Panc1 (cell line): Measurements from ENCODE around the gene NDE1. TPM values are rescaled to one million over a fixed set of nuclear protein-coding genes. Genes with fewer than 3 reads are reported as not detected.

Experiments used
- ATAC-seq: fragments of 200-7000 bp; cut with Tn5 transposase; 2 replicates; pipeline ENCODE4 v1.9.1; 2020; ENCODE audit warnings: mild to moderate bottlenecking, moderate library complexity
- BruUV-seq: library from RNA; stranded (reverse); fragments of 400-500 nt; replicated peaks from 2 replicates; lab custom pipeline; 2021; lab: Mats Ljungman, UMichigan
- CTCF ChIA-PET: fragments of 300-600 bp; sonication (Branson Sonifier 250); formaldehyde crosslinking; loops from one replicate; lab custom pipeline; 2022; ENCODE audit warnings: antibody characterized with exemption; lab: Charles Lee
- POLR2A ChIA-PET: fragments of 300-600 bp; sonication (Branson Sonifier 250); formaldehyde crosslinking; loops from one replicate; lab custom pipeline; 2022; ENCODE audit warnings: antibody characterized with exemption; lab: Charles Lee
- DNase-seq: peaks from one replicate; pipeline ENCODE4 v3.0.0-alpha.2; 2010; ENCODE audit warnings: low read depth, low spot score
- H3K27ac ChIP-seq: 2 replicates; pipeline ENCODE4 v1.5.1; 2011; ENCODE audit warnings: mild to moderate bottlenecking, low read length, inconsistent platforms
- H3K27me3 ChIP-seq: fragments of 200-500 bp; sonication (Bioruptor generic); 2 replicates; pipeline ENCODE4 v1.6.0; 2014; ENCODE audit warnings: low read length, inconsistent platforms; ENCODE audit not compliant: control insufficient read depth, insufficient read depth
- H3K36me3 ChIP-seq: fragments of 200-500 bp; sonication (Bioruptor generic); 2 replicates; pipeline ENCODE4 v1.5.1; 2014; ENCODE audit warnings: inconsistent platforms, mild to moderate bottlenecking, low read length, moderate library complexity; ENCODE audit not compliant: control insufficient read depth, insufficient read depth
- H3K4me1 ChIP-seq: 2 replicates; pipeline ENCODE4 v1.5.1; 2011; ENCODE audit warnings: inconsistent platforms, mild to moderate bottlenecking, low read length, moderate library complexity; ENCODE audit not compliant: control insufficient read depth, insufficient read depth
- H3K4me3 ChIP-seq, 2 experiments: 2 replicates each; pipeline ENCODE4 v1.5.1; 2011 to 2012; ENCODE audit warnings: low read depth in 2 of 2, low read length in 2 of 2, mild to moderate bottlenecking in 2 of 2, inconsistent platforms in 1 of 2, moderate library complexity in 1 of 2
- H3K9me3 ChIP-seq: fragments of 200-500 bp; sonication (Bioruptor generic); 2 replicates; pipeline ENCODE4 v1.5.1; 2014; ENCODE audit warnings: low read depth, mild to moderate bottlenecking, inconsistent platforms, low read length, moderate library complexity; ENCODE audit not compliant: control insufficient read depth, insufficient read depth
- POLR2AphosphoS5 ChIP-seq: IDR thresholded peaks from 2 replicates; pipeline ENCODE4 v1.6.1; 2012; ENCODE audit warnings: mild to moderate bottlenecking, low read depth, low read length, moderate library complexity
- SIN3A ChIP-seq: IDR thresholded peaks from 2 replicates; pipeline ENCODE4 v1.6.1; 2012; ENCODE audit warnings: low read depth, mild to moderate bottlenecking, low read length, moderate library complexity, borderline replicate concordance; ENCODE audit not compliant: insufficient read depth
- TCF7L2 ChIP-seq: IDR thresholded peaks from 2 replicates; pipeline ENCODE4 v1.6.1; 2011; ENCODE audit warnings: mild to moderate bottlenecking, low read depth, low read length, inconsistent platforms
- in situ Hi-C: cut with HindIII; loops from 2 replicates; pipeline ENCODE4 v1.10.0; 2016; ENCODE audit warnings: low sequenced_read_pairs, low pct_unique_long_range_greater_than_20kb
- intact Hi-C: fragments of 100-400 bp; cut with micrococcal nuclease; formaldehyde crosslinking; loops from one replicate; pipeline ENCODE4 v1.10.0; 2022; ENCODE audit not compliant: unreplicated experiment
- total RNA-seq: library from RNA; stranded (reverse); gene quantifications from one replicate; pipeline ENCODE4 v1.2.1, GENCODE V29; 2021; ENCODE audit not compliant: unreplicated experiment
- TF ChIP-seq, protein P1 (sequence below): fragments of 450-650 bp; IDR thresholded peaks from 2 replicates; pipeline ENCODE4 v1.5.1; 2017; ENCODE audit warnings: mild to moderate bottlenecking
- TF ChIP-seq, protein P2 (sequence below), 2 experiments: IDR thresholded peaks; 2 replicates each; pipeline ENCODE4 v1.6.1; 2011 to 2012; ENCODE audit warnings: low read depth in 2 of 2, control low read depth in 1 of 2, low read length in 1 of 2, mild to moderate bottlenecking in 1 of 2, moderate library complexity in 1 of 2; ENCODE audit not compliant: insufficient read depth in 1 of 2

The NDE1 gene
- total RNA-seq, 1 experiment from 2014 or later, result 99.1 TPM

DNA sequence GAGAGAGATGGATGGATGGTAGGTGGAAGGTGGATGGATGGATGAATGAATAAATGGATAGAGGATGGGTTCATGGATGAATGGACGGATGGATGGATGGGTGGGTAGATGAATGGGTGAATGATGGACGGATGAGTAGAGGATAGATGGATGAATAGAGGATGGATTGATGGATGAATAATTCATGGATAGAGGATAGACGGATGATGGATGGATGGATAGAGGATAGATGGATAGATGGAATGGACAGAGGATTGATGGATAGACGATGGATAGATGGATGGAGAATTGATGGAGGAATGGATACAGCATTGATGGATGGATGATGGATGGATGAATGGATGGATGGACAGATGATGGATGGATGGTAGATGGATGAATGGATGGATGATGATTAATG, 115.1 kb downstream of the NDE1 start:
- TF ChIP-seq POLR2AphosphoS5 (no peak), SIN3A (no peak), TCF7L2 (no peak)
- TF ChIP-seq, protein P1, sequence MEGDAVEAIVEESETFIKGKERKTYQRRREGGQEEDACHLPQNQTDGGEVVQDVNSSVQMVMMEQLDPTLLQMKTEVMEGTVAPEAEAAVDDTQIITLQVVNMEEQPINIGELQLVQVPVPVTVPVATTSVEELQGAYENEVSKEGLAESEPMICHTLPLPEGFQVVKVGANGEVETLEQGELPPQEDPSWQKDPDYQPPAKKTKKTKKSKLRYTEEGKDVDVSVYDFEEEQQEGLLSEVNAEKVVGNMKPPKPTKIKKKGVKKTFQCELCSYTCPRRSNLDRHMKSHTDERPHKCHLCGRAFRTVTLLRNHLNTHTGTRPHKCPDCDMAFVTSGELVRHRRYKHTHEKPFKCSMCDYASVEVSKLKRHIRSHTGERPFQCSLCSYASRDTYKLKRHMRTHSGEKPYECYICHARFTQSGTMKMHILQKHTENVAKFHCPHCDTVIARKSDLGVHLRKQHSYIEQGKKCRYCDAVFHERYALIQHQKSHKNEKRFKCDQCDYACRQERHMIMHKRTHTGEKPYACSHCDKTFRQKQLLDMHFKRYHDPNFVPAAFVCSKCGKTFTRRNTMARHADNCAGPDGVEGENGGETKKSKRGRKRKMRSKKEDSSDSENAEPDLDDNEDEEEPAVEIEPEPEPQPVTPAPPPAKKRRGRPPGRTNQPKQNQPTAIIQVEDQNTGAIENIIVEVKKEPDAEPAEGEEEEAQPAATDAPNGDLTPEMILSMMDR, result no peak
- TF ChIP-seq, protein P2, sequence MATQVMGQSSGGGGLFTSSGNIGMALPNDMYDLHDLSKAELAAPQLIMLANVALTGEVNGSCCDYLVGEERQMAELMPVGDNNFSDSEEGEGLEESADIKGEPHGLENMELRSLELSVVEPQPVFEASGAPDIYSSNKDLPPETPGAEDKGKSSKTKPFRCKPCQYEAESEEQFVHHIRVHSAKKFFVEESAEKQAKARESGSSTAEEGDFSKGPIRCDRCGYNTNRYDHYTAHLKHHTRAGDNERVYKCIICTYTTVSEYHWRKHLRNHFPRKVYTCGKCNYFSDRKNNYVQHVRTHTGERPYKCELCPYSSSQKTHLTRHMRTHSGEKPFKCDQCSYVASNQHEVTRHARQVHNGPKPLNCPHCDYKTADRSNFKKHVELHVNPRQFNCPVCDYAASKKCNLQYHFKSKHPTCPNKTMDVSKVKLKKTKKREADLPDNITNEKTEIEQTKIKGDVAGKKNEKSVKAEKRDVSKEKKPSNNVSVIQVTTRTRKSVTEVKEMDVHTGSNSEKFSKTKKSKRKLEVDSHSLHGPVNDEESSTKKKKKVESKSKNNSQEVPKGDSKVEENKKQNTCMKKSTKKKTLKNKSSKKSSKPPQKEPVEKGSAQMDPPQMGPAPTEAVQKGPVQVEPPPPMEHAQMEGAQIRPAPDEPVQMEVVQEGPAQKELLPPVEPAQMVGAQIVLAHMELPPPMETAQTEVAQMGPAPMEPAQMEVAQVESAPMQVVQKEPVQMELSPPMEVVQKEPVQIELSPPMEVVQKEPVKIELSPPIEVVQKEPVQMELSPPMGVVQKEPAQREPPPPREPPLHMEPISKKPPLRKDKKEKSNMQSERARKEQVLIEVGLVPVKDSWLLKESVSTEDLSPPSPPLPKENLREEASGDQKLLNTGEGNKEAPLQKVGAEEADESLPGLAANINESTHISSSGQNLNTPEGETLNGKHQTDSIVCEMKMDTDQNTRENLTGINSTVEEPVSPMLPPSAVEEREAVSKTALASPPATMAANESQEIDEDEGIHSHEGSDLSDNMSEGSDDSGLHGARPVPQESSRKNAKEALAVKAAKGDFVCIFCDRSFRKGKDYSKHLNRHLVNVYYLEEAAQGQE (IDR thresholded peaks at IDR 0.05; ENCODE audit: insufficient read depth in 1 of 2, low read depth in 2 of 2, low read length in 1 of 2), result no peak
- intact Hi-C loops (loop anchor here (2.0 kb wide), 1 partner anchor 362 kb away; no protein-coding TSS in a partner anchor), in situ Hi-C loops (no loop called here)
- no peaks in the 10 kb centered on the region; the same call in 1 of the 2 replicates for H3K27me3 ChIP-seq
- no peak overlapping the region for H3K27ac ChIP-seq
- no peak for DNase-seq
- no peaks in the 10 kb centered on the region for H3K4me1 ChIP-seq
- no peak overlapping the region for H3K4me3 ChIP-seq
- H3K9me3 ChIP-seq, result no peaks in the 10 kb centered on the region
- ChIA-PET CTCF (interaction anchor here (0.6 to 1.3 kb wide), 2 partner anchors 55 to 64 kb away, joined by 4 to 6 read pairs; no protein-coding TSS in a partner anchor), POLR2A (no interaction called here)
- no TSS peak for BruUV-seq
- no peak for ATAC-seq
- no peaks in the 10 kb centered on the region for H3K36me3 ChIP-seq

DNA sequence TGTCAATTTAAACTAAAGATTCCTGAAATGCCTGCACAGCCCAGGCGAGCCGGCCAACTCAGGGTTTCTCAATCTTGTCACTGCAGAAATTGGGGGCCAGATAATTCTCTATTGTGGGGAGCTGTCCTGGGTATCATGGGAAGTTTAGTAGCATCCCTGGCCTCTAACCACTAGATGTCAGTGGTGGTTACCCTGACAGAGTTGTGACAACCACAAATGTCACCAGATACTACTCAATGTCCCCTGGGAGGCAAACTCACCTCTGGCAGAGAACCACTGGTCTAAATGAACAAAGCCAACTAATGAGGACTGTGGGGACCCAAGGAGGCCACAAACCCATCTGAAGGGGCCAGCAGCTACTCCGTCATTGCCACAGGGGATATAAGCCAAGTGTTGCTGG, 115.8 kb downstream of the NDE1 start:
- Histone ChIP-seq H3K27me3 (no peaks in the 10 kb centered on the region; the same call in 1 of the 2 replicates), H3K27ac (no peak overlapping the region), H3K9me3 (no peaks in the 10 kb centered on the region), H3K36me3 (no peaks in the 10 kb centered on the region), H3K4me1 (no peaks in the 10 kb centered on the region), H3K4me3 (no peak overlapping the region)
- CTCF ChIA-PET, result interaction anchor here (0.6 to 1.3 kb wide), 6 partner anchors 10 to 63 kb away, joined by 3 to 9 read pairs (median 5); no protein-coding TSS in a partner anchor
- intact Hi-C loops, result loop anchor here (2.0 kb wide), 1 partner anchor 361 kb away; no protein-coding TSS in a partner anchor
- in situ Hi-C loops, result no loop called here
- ATAC-seq (peak; percentile 93), DNase-seq (peak; percentile 36)
- BruUV-seq, result no TSS peak
- TF ChIP-seq SIN3A, result no peak
- TF ChIP-seq, protein P2 (IDR thresholded peaks at IDR 0.05; ENCODE audit: insufficient read depth in 1 of 2, low read depth in 2 of 2, low read length in 1 of 2), result peak; percentile 79 to 81
- no peak for TF ChIP-seq TCF7L2
- TF ChIP-seq, protein P1, result peak; percentile 94
- TF ChIP-seq POLR2AphosphoS5, result no peak
- POLR2A ChIA-PET, result no interaction called here
